H9 (cell line): Measurements from ENCODE around the gene FZD2. TPM values are rescaled to one million over a fixed set of nuclear protein-coding genes. Genes with fewer than 3 reads are reported as not detected.

Experiments
- DNase-seq: peaks from one replicate; pipeline ENCODE4 v3.0.0-alpha.2; 2017
- H2AFZ ChIP-seq: one replicate; pipeline ENCODE4 v1.6.1; 2013; ENCODE audit warnings: mild to moderate bottlenecking, low read length, control low read depth, moderate library complexity
- H2AK5ac ChIP-seq: 2 replicates; pipeline ENCODE4 v1.6.1; 2013; ENCODE audit warnings: low read length, control low read depth, mixed read lengths; ENCODE audit not compliant: insufficient read length
- H2BK120ac ChIP-seq: one replicate; pipeline ENCODE4 v1.6.1; 2013; ENCODE audit warnings: low read depth, mild to moderate bottlenecking, low read length, control low read depth, inconsistent platforms; ENCODE audit not compliant: poor library complexity, severe bottlenecking
- H2BK12ac ChIP-seq: 2 replicates; pipeline ENCODE4 v1.6.1; 2013; ENCODE audit warnings: low read length, control low read depth, mixed read lengths, low read depth; ENCODE audit not compliant: insufficient read length
- H2BK15ac ChIP-seq: 2 replicates; pipeline ENCODE4 v1.6.1; 2013; ENCODE audit warnings: low read depth, low read length, control low read depth
- H2BK20ac ChIP-seq: one replicate; pipeline ENCODE4 v1.6.1; 2013; ENCODE audit warnings: low read depth, mild to moderate bottlenecking, low read length, control low read depth, inconsistent platforms; ENCODE audit not compliant: poor library complexity, severe bottlenecking
- H2BK5ac ChIP-seq: 2 replicates; pipeline ENCODE4 v1.6.1; 2013; ENCODE audit warnings: low read length, control low read depth, mixed read lengths; ENCODE audit not compliant: insufficient read length
- H3K14ac ChIP-seq: 2 replicates; pipeline ENCODE4 v1.6.1; 2013; ENCODE audit warnings: low read length, control low read depth; ENCODE audit not compliant: insufficient read depth
- H3K18ac ChIP-seq: 2 replicates; pipeline ENCODE4 v1.6.1; 2013; ENCODE audit warnings: low read depth, mild to moderate bottlenecking, mixed read lengths, low read length, control low read depth; ENCODE audit not compliant: insufficient read length
- H3K23ac ChIP-seq: 2 replicates; pipeline ENCODE4 v1.6.1; 2013; ENCODE audit warnings: low read length, control low read depth, mixed read lengths, low read depth; ENCODE audit not compliant: insufficient read length
- H3K23me2 ChIP-seq: 2 replicates; pipeline ENCODE4 v1.6.1; 2013; ENCODE audit warnings: low read depth, mild to moderate bottlenecking, mixed read lengths, low read length, control low read depth; ENCODE audit not compliant: insufficient read length, poor library complexity, severe bottlenecking
- H3K27ac ChIP-seq: 2 replicates; pipeline ENCODE4 v1.5.1; 2013; ENCODE audit warnings: low read length, control low read depth, mixed read lengths, low read depth; ENCODE audit not compliant: insufficient read length
- H3K27me3 ChIP-seq: 2 replicates; pipeline ENCODE4 v1.6.1; 2013; ENCODE audit warnings: low read length, control low read depth, inconsistent platforms; ENCODE audit not compliant: insufficient read depth
- H3K4ac ChIP-seq: 2 replicates; pipeline ENCODE4 v1.6.1; 2013; ENCODE audit warnings: low read depth, mild to moderate bottlenecking, control low read depth, inconsistent platforms, low read length, moderate library complexity
- H3K4me1 ChIP-seq: 2 replicates; pipeline ENCODE4 v1.6.1; 2013; ENCODE audit warnings: low read length, control low read depth, inconsistent platforms; ENCODE audit not compliant: insufficient read depth
- H3K4me2 ChIP-seq: 2 replicates; pipeline ENCODE4 v1.6.1; 2013; ENCODE audit warnings: low read length, control low read depth, mixed read lengths; ENCODE audit not compliant: insufficient read length, insufficient read depth
- H3K56ac ChIP-seq: 2 replicates; pipeline ENCODE4 v1.6.1; 2013; ENCODE audit warnings: low read depth, mild to moderate bottlenecking, mixed read lengths, low read length, control low read depth; ENCODE audit not compliant: insufficient read length
- H3K79me1 ChIP-seq: 2 replicates; pipeline ENCODE4 v1.6.1; 2013; ENCODE audit warnings: low read depth, mild to moderate bottlenecking, moderate library complexity, low read length, control low read depth, inconsistent platforms; ENCODE audit not compliant: insufficient read depth, poor library complexity, severe bottlenecking
- H3K79me2 ChIP-seq: 2 replicates; pipeline ENCODE4 v1.6.1; 2013; ENCODE audit warnings: low read length, control low read depth, inconsistent platforms; ENCODE audit not compliant: insufficient read depth
- H3K9ac ChIP-seq: 2 replicates; pipeline ENCODE4 v1.6.1; 2013; ENCODE audit warnings: low read length, control low read depth, mixed read lengths; ENCODE audit not compliant: insufficient read length; ENCODE audit errors: extremely low read depth
- H3K9me3 ChIP-seq: one replicate; pipeline ENCODE4 v1.6.1; 2013; ENCODE audit warnings: low read depth, low read length, inconsistent platforms; ENCODE audit not compliant: control insufficient read depth
- H3T11ph ChIP-seq: one replicate; pipeline ENCODE4 v1.6.1; 2013; ENCODE audit warnings: mild to moderate bottlenecking, low read length, control low read depth, inconsistent platforms
- H4K20me1 ChIP-seq: one replicate; pipeline ENCODE4 v1.6.1; 2013; ENCODE audit not compliant: control insufficient read depth, insufficient read length, insufficient read depth
- H4K5ac ChIP-seq: 2 replicates; pipeline ENCODE4 v1.6.1; 2013; ENCODE audit warnings: low read depth, mild to moderate bottlenecking, mixed read lengths, low read length, control low read depth; ENCODE audit not compliant: insufficient read length
- H4K8ac ChIP-seq: replicated peaks from 2 replicates; pipeline ENCODE4 v1.6.1; 2013; ENCODE audit warnings: low read length, control low read depth, mixed read lengths, low read depth; ENCODE audit not compliant: insufficient read length
- H4K91ac ChIP-seq: 2 replicates; pipeline ENCODE4 v1.6.1; 2013; ENCODE audit warnings: low read depth, mild to moderate bottlenecking, moderate library complexity, mixed read lengths, low read length, control low read depth; ENCODE audit not compliant: insufficient read length
- H3K27ac Mint-ChIP-seq, 3 experiments: 2 replicates in 2 of 3; 3 replicates in 1 of 3; pipeline ENCODE4 v1.8.0; 2020 to 2021; ENCODE audit warnings: mixed read lengths in 3 of 3, mild to moderate bottlenecking in 1 of 3, moderate library complexity in 1 of 3
- H3K27me3 Mint-ChIP-seq: 2 replicates; pipeline ENCODE4 v1.8.0; 2021; ENCODE audit warnings: low read depth, mild to moderate bottlenecking, moderate library complexity, mixed read lengths
- H3K36me3 Mint-ChIP-seq, 3 experiments: 2 replicates in 2 of 3; 3 replicates in 1 of 3; pipeline ENCODE4 v1.8.0; 2020 to 2021; ENCODE audit warnings: low read depth in 3 of 3, mixed read lengths in 3 of 3; ENCODE audit not compliant: insufficient read depth in 1 of 3
- H3K4me1 Mint-ChIP-seq, 2 experiments: 2 replicates each; pipeline ENCODE4 v1.8.0; 2020; ENCODE audit warnings: mixed read lengths in 2 of 2
- H3K4me3 Mint-ChIP-seq, 2 experiments: 2 replicates in 1 of 2; 3 replicates in 1 of 2; pipeline ENCODE4 v1.8.0; 2020 to 2021; ENCODE audit warnings: mild to moderate bottlenecking in 2 of 2, mixed read lengths in 2 of 2, moderate library complexity in 1 of 2
- H3K9me3 Mint-ChIP-seq, 2 experiments: 2 replicates in 1 of 2; 3 replicates in 1 of 2; pipeline ENCODE4 v1.8.0; 2020; ENCODE audit warnings: mild to moderate bottlenecking in 2 of 2, mixed read lengths in 2 of 2, moderate library complexity in 1 of 2
- CTCF ChIP-seq: fragments of 200-600 bp; sonication (generic); conservative IDR thresholded peaks from 3 replicates; pipeline ENCODE4 v1.8.0; 2021; ENCODE audit warnings: antibody characterized with exemption, mild to moderate bottlenecking
- WGBS: extraction: QIAGEN DNeasy Blood & Tissue Kit; methylation state at CpG from one replicate; pipeline ENCODE4 v1.1.7; 2013; ENCODE audit warnings: missing lambda C conversion rate, low lambda C conversion rate, mixed read lengths; ENCODE audit not compliant: insufficient read length; ENCODE audit errors: extremely low coverage; 5-methylcytosine and 5-hydroxymethylcytosine counted together
- total RNA-seq: library from RNA; stranded (reverse); gene quantifications from 2 replicates; pipeline ENCODE4 v1.2.1, GENCODE V29; 2021

Gene FZD2
- total RNA-seq, 1 experiment from 2014 or later = 18.2 TPM

GRCh38 chr17:44575403-44575802 lies 18.1 kb downstream of the FZD2 start:
- H3K14ac ChIP-seq = no peak overlapping the region
- H3K9me3 ChIP-seq = no peaks in the 10 kb centered on the region
- H3K23me2 ChIP-seq = no peaks in the 10 kb centered on the region
- H3K23ac ChIP-seq = no peak overlapping the region
- no CpG with 5 or more reads among the region's 2 CpGs for WGBS
- H3K4me2 ChIP-seq = no peak overlapping the region
- H2AK5ac ChIP-seq = no peak overlapping the region
- Mint-ChIP-seq H3K36me3 (no peaks in the 10 kb centered on the region), H3K9me3 (no peaks in the 10 kb centered on the region), H3K27ac (no peak overlapping the region), H3K4me1 (peaks cover 0 to 6% of the 10 kb centered on the region in 2 experiments; a peak in 1 of 4 replicates), H3K27me3 (peaks cover 21% of the 10 kb centered on the region), H3K4me3 (no peak overlapping the region)
- H3K9ac ChIP-seq = no peak overlapping the region
- no peak for DNase-seq
- no peak overlapping the region for H3K27ac ChIP-seq
- no peaks in the 10 kb centered on the region; the same call in 1 of the 2 replicates for H3K4me1 ChIP-seq
- H4K5ac ChIP-seq = no peak overlapping the region
- H2BK120ac ChIP-seq = no peak overlapping the region
- no peak overlapping the region for H2BK20ac ChIP-seq
- no peak overlapping the region for H4K8ac ChIP-seq
- H3K18ac ChIP-seq = no peak overlapping the region
- H3T11ph ChIP-seq = no peak overlapping the region
- H2BK15ac ChIP-seq = no peak overlapping the region
- no peak overlapping the region for H3K56ac ChIP-seq
- no peak overlapping the region for H3K4ac ChIP-seq
- no peaks in the 10 kb centered on the region for H4K20me1 ChIP-seq
- H4K91ac ChIP-seq = peak overlapping the region; percentile 45
- TF ChIP-seq CTCF = no peak
- no peak overlapping the region for H2AFZ ChIP-seq
- no peaks in the 10 kb centered on the region for H3K79me2 ChIP-seq
- H2BK12ac ChIP-seq = no peak overlapping the region
- H3K27me3 ChIP-seq = no peaks in the 10 kb centered on the region
- H3K79me1 ChIP-seq = no peaks in the 10 kb centered on the region
- H2BK5ac ChIP-seq = no peak overlapping the region
